ENCODE measurements around the gene FADS2. TPM values are rescaled to one million over a fixed set of nuclear protein-coding genes. Genes with fewer than 3 reads are reported as not detected.

FADS2 gene
- total RNA-seq, 6 experiments from 2014 or later: 56.0 to 105 (median 81.1) TPM

GRCh38 chr11:61900251-61900650 lies 72.2 kb downstream of the FADS2 start:
- Mint-ChIP-seq H3K36me3 (ENCODE audit: low read depth) (no peaks in the 10 kb centered on the region), H3K4me3 (no peak overlapping the region), H3K27me3 (ENCODE audit: insufficient read depth) (peaks cover 1% of the 10 kb centered on the region; the same call in 1 of the 2 replicates), H3K27ac (no peak overlapping the region), H3K4me1 (ENCODE audit: low read depth) (peaks cover 5% of the 10 kb centered on the region; the same call in 1 of the 2 replicates), H3K9me3 (no peaks in the 10 kb centered on the region)
- DNase-seq: no peak
- TF ChIP-seq CTCF (IDR thresholded peaks at IDR 0.05): no peak

- no peak for DNase-seq
- Mint-ChIP-seq H3K4me1 (ENCODE audit: low read depth) (peaks cover 5% of the 10 kb centered on the region; the same call in 1 of the 2 replicates), H3K4me3 (no peak overlapping the region), H3K27me3 (ENCODE audit: insufficient read depth) (peaks cover 1% of the 10 kb centered on the region; the same call in 1 of the 2 replicates), H3K27ac (no peak overlapping the region), H3K9me3 (no peaks in the 10 kb centered on the region), H3K36me3 (ENCODE audit: low read depth) (no peaks in the 10 kb centered on the region)
- TF ChIP-seq CTCF (IDR thresholded peaks at IDR 0.05): no peak
Observed at GRCh38 chr11:61901397-61901796, 73.3 kb downstream of the FADS2 start.

- H3K36me3 Mint-ChIP-seq (ENCODE audit: low read depth): no peaks in the 10 kb centered on the region
- no peak for TF ChIP-seq CTCF (IDR thresholded peaks at IDR 0.05)
- H3K9me3 Mint-ChIP-seq: no peaks in the 10 kb centered on the region
- H3K4me3 Mint-ChIP-seq: no peak overlapping the region
- DNase-seq: no peak
- H3K27me3 Mint-ChIP-seq (ENCODE audit: insufficient read depth): peaks cover 1% of the 10 kb centered on the region; the same call in 1 of the 2 replicates
- H3K27ac Mint-ChIP-seq: no peak overlapping the region
- peaks cover 5% of the 10 kb centered on the region; the same call in 1 of the 2 replicates for H3K4me1 Mint-ChIP-seq (ENCODE audit: low read depth)
Observed at GRCh38 chr11:61902313-61902712, 74.2 kb downstream of the FADS2 start.

- DNase-seq: no peak
- H3K27me3 Mint-ChIP-seq (ENCODE audit: insufficient read depth): peaks cover 3% of the 10 kb centered on the region; the same call in 1 of the 2 replicates
- no peak overlapping the region for H3K4me3 Mint-ChIP-seq
- TF ChIP-seq CTCF (IDR thresholded peaks at IDR 0.05): no peak
- H3K36me3 Mint-ChIP-seq (ENCODE audit: low read depth): no peaks in the 10 kb centered on the region
- H3K9me3 Mint-ChIP-seq: no peaks in the 10 kb centered on the region
- H3K27ac Mint-ChIP-seq: no peak overlapping the region
- H3K4me1 Mint-ChIP-seq (ENCODE audit: low read depth): peaks cover 5% of the 10 kb centered on the region; the same call in 1 of the 2 replicates
Observed at GRCh38 chr11:61903845-61904244, 75.7 kb downstream of the FADS2 start.

GRCh38 chr11:61904539-61905048 lies 76.5 kb downstream of the FADS2 start:
- DNase-seq: no peak
- H3K27ac Mint-ChIP-seq: no peak overlapping the region
- peaks cover 3% of the 10 kb centered on the region; the same call in 1 of the 2 replicates for H3K27me3 Mint-ChIP-seq (ENCODE audit: insufficient read depth)
- no peaks in the 10 kb centered on the region for H3K4me1 Mint-ChIP-seq (ENCODE audit: low read depth)
- H3K9me3 Mint-ChIP-seq: no peaks in the 10 kb centered on the region
- no peaks in the 10 kb centered on the region for H3K36me3 Mint-ChIP-seq (ENCODE audit: low read depth)
- H3K4me3 Mint-ChIP-seq: no peak overlapping the region
- no peak for TF ChIP-seq CTCF (IDR thresholded peaks at IDR 0.05)
